ES-I3 (cell line): ENCODE results near the gene RAD51B.

Experiments used
- H3K36me3 ChIP-seq: 2 replicates; pipeline ENCODE4 v1.6.1; 2013; ENCODE audit warnings: mild to moderate bottlenecking, low read length, control low read depth, moderate library complexity; ENCODE audit not compliant: insufficient read depth
- H3K4me1 ChIP-seq: 2 replicates; pipeline ENCODE4 v1.6.1; 2013; ENCODE audit warnings: mild to moderate bottlenecking, control low read depth, low read length; ENCODE audit not compliant: insufficient read depth
- H3K9ac ChIP-seq: 2 replicates; pipeline ENCODE4 v1.6.1; 2013; ENCODE audit warnings: low read depth, mild to moderate bottlenecking, low read length, moderate library complexity
- H3K9me3 ChIP-seq: 2 replicates; pipeline ENCODE4 v1.6.1; 2013; ENCODE audit warnings: mild to moderate bottlenecking, low read length, moderate library complexity; ENCODE audit not compliant: control insufficient read depth, insufficient read depth

RAD51B gene

DNA sequence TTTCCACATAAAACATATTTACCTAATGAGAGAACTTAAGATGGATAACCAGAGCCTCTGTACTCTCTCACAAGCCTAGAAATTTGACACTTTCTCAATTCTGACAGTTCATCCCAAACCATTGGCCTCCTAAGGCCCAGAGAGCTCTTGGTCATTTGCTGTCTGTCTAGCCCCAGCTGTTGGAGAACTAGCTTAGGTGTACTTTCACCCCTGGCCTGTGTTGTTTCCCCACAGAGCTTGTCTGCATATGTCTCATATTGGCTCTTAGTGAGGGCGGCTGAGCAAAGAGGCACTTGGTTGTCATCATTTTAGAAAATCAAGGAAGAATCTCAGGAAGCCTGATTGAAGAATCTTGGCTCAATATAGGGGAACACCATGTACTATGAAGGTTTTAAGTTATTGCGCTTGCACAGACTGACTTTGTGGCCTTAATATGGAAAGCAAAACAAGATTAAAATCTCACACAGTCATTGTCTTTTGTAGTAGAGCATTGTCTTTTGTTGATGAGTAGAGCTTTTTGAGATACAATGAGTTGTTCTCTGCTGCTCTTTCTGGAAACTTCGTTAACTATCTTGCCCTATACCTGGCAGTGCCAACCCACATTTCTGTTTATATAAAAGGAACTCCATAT, 324.6 kb downstream of the RAD51B start:
- peaks cover 42% of the 10 kb centered on the region for H3K4me1 ChIP-seq
- peaks cover 10% of the 10 kb centered on the region for H3K9me3 ChIP-seq
- H3K36me3 ChIP-seq: no peaks in the 10 kb centered on the region
- H3K9ac ChIP-seq: no peak overlapping the region

- Histone ChIP-seq H3K4me1 (peaks cover 33% of the 10 kb centered on the region), H3K9ac (no peak overlapping the region), H3K9me3 (peaks cover 10% of the 10 kb centered on the region), H3K36me3 (no peaks in the 10 kb centered on the region)
These were observed 325.5 kb downstream of the RAD51B start for GRCh38 chr14:68145036-68145435.

DNA sequence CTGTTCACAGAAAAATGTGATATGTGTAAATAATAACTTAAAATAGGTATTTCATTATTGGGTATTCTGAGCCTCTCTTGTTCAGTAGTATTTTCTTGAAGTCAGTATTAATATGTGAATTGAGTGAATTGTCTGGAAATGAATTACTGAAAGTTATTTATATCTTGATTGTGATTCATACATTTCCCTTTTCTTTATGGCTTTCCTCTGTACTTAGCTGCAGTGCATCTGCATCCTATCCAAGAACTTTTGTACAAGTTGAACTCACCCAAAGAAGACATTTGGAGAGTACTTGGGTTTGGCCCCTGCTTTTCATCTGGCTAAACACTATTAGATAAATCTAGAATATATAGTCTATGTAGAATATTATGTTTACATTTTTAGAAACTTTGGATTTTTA, 326.0 kb downstream of the RAD51B start:
- Histone ChIP-seq H3K9ac (no peak overlapping the region), H3K9me3 (peaks cover 10% of the 10 kb centered on the region), H3K36me3 (no peaks in the 10 kb centered on the region), H3K4me1 (peaks cover 28% of the 10 kb centered on the region)

GRCh38 chr14:68146818-68147217, 327.2 kb downstream of the RAD51B start:
- peaks cover 16% of the 10 kb centered on the region; the same call in 1 of the 2 replicates for H3K4me1 ChIP-seq
- no peak overlapping the region for H3K9ac ChIP-seq

GRCh38 chr14:68147303-68147702, 327.7 kb downstream of the RAD51B start:
- H3K4me1 ChIP-seq: peaks cover 15% of the 10 kb centered on the region; the same call in 1 of the 2 replicates
- peaks cover 10% of the 10 kb centered on the region for H3K9me3 ChIP-seq
- H3K9ac ChIP-seq: no peak overlapping the region
- H3K36me3 ChIP-seq: no peaks in the 10 kb centered on the region

More at GRCh38 chr14:68146818-68147217, 327.2 kb downstream of the RAD51B start:
- H3K36me3 ChIP-seq: no peaks in the 10 kb centered on the region
- H3K9me3 ChIP-seq: peaks cover 10% of the 10 kb centered on the region

- H3K9ac ChIP-seq: no peak overlapping the region
- H3K9me3 ChIP-seq: peaks cover 10% of the 10 kb centered on the region
- peaks cover 15% of the 10 kb centered on the region; the same call in 1 of the 2 replicates for H3K4me1 ChIP-seq
- H3K36me3 ChIP-seq: no peaks in the 10 kb centered on the region
These were observed 328.7 kb downstream of the RAD51B start for GRCh38 chr14:68148276-68148675.

DNA sequence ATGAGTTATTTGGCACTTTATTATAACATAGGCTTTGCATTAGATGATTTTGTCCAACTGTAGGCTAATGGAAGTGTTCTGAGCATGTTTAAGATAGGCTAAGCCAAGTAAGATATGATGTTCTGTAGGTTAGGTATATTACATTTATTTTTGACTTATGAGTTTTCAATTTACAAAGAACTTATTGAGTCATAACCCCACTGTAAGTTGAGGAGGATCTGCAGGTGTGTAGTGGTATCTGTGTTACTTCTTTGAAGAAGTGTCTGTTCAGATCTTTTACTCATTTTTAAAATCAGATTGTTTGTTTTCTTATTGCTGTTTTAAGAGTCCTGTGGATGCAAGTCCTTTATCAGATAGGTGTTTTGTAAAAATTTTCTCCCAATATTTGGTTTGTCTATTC, 329.2 kb downstream of the RAD51B start:
- Histone ChIP-seq H3K9me3 (peaks cover 11% of the 10 kb centered on the region), H3K9ac (no peak overlapping the region), H3K36me3 (no peaks in the 10 kb centered on the region), H3K4me1 (peaks cover 18% of the 10 kb centered on the region)

DNA sequence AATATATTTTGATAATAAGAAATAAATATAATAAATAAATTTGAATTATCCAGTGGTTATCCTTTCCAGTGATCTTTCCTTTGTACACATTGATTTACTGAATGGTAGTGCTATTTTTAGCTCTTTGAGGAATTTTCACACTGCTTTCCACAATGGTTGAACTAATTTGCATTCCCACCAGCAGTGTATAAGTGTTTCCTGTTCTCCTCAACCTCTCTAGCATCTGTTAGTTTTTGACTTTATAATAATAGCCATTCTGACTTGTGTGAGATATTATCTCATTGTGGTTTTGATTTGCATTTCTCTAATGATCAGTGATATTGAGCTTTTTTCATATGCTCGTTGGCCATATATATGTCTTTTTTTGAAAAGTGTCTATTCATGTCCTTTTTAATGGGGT, 333.7 kb downstream of the RAD51B start:
- peaks cover 8% of the 10 kb centered on the region for H3K9me3 ChIP-seq
- H3K9ac ChIP-seq: no peak overlapping the region
- no peaks in the 10 kb centered on the region for H3K36me3 ChIP-seq
- peaks cover 16% of the 10 kb centered on the region; the same call in 1 of the 2 replicates for H3K4me1 ChIP-seq

GRCh38 chr14:68154275-68154674, 334.7 kb downstream of the RAD51B start:
- no peaks in the 10 kb centered on the region for H3K36me3 ChIP-seq
- H3K4me1 ChIP-seq: peaks cover 16% of the 10 kb centered on the region; the same call in 1 of the 2 replicates
- peaks cover 3% of the 10 kb centered on the region; the same call in 1 of the 2 replicates for H3K9me3 ChIP-seq
- H3K9ac ChIP-seq: no peak overlapping the region

DNA sequence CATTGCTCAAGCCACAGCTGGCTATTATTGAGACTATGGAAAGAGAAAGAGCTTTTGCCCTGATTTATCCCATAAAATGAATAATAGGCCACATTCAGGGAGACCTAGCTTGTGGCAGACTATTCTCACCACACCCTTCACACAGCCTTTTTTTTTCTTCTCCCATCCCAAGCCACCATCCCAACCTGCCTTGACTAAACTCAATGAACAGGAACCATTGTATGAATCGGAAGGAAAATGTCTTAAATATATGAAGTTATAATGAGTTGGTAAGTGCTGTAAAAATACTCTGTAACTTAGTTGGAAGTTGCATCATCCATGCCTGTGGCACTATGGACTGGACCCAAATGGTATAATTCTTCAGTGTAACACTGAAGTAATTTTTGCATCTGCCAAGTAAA, 338.4 kb downstream of the RAD51B start:
- H3K36me3 ChIP-seq: no peaks in the 10 kb centered on the region
- no peak overlapping the region for H3K9ac ChIP-seq
- peaks cover 3% of the 10 kb centered on the region; the same call in 1 of the 2 replicates for H3K9me3 ChIP-seq
- H3K4me1 ChIP-seq: peaks cover 16% of the 10 kb centered on the region; the same call in 1 of the 2 replicates

- peaks cover 3% of the 10 kb centered on the region; the same call in 1 of the 2 replicates for H3K9me3 ChIP-seq
- no peaks in the 10 kb centered on the region for H3K36me3 ChIP-seq
- peaks cover 15% of the 10 kb centered on the region; the same call in 1 of the 2 replicates for H3K4me1 ChIP-seq
- H3K9ac ChIP-seq: no peak overlapping the region
These were observed 339.1 kb downstream of the RAD51B start for GRCh38 chr14:68158640-68159039.

GRCh38 chr14:68159701-68160633, 340.4 kb downstream of the RAD51B start:
- Histone ChIP-seq H3K4me1 (peaks cover 15% of the 10 kb centered on the region; the same call in 1 of the 2 replicates), H3K36me3 (no peaks in the 10 kb centered on the region), H3K9ac (no peak overlapping the region), H3K9me3 (no peaks in the 10 kb centered on the region)

DNA sequence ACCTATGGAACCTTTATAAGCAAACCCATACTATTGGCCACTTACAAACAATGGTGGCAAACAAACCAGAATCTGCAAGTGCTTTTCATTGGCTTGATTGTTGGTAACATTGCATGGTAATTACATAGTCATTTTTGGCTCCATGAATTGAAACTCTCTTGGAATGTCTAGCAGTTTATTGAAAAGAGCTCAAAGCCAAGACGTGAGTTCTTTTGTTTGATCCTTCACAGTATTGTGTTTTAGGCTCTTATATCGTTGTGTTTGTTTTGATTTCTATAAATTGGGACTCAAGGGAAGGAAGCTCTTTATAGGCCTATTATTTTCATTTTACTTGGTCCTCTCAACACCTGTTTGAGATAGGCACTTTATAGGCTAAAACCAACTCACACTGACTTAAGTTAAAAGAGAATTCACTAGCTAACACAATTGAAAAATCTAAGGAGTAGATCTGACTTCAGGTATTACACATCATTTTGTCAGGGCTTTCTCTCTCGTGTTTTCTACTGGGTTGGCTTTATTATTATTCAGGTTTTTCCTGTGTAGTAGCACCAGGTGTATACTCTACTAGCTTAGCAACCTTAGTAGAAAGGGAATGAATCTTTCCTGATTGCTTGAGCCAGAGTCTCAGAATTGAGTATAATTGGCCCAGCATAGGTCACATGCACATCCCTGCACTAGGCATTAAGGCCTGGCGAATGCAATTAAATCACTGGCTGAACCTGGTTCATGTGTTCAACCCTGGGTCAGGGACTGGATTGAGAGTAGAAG, 341.4 kb downstream of the RAD51B start:
- Histone ChIP-seq H3K4me1 (peaks cover 11% of the 10 kb centered on the region; the same call in 1 of the 2 replicates), H3K36me3 (no peaks in the 10 kb centered on the region), H3K9ac (no peak overlapping the region), H3K9me3 (no peaks in the 10 kb centered on the region)

GRCh38 chr14:68162887-68163286, 343.3 kb downstream of the RAD51B start:
- H3K4me1 ChIP-seq: peaks cover 6% of the 10 kb centered on the region; the same call in 1 of the 2 replicates
- no peak overlapping the region for H3K9ac ChIP-seq
- H3K36me3 ChIP-seq: no peaks in the 10 kb centered on the region
- no peaks in the 10 kb centered on the region for H3K9me3 ChIP-seq
